Measurements from ENCODE around the gene TAF4. TPM values are rescaled to one million over a fixed set of nuclear protein-coding genes. Genes with fewer than 3 reads are reported as not detected.
A peak's percentile ranks its signal among the peaks of the same experiment; 100 is the strongest.

Gene TAF4
- total RNA-seq, 1 experiment from 2014 or later = 4.9 TPM

DNA sequence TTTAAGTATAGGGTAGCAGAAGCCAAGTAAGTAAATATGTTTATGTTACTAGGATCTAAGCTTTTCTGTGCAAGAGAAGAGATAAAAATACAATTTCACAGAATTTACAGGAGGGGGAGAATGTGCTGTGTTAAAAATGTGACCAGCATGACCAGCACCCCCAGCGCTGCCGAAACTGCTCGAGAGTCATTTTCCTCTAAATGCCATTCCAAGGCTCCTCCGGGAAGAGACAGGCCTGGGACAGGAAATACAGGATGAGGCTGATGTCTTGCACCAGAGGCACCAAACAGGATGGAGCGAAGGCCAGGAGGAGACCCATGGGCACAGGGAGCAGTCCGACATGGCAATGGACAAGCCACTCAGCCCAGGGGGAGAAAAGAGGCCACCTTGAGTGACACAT, 21.1 kb downstream of the TAF4 start:
- DNase-seq (ENCODE audit: low spot score) = no peak

DNA sequence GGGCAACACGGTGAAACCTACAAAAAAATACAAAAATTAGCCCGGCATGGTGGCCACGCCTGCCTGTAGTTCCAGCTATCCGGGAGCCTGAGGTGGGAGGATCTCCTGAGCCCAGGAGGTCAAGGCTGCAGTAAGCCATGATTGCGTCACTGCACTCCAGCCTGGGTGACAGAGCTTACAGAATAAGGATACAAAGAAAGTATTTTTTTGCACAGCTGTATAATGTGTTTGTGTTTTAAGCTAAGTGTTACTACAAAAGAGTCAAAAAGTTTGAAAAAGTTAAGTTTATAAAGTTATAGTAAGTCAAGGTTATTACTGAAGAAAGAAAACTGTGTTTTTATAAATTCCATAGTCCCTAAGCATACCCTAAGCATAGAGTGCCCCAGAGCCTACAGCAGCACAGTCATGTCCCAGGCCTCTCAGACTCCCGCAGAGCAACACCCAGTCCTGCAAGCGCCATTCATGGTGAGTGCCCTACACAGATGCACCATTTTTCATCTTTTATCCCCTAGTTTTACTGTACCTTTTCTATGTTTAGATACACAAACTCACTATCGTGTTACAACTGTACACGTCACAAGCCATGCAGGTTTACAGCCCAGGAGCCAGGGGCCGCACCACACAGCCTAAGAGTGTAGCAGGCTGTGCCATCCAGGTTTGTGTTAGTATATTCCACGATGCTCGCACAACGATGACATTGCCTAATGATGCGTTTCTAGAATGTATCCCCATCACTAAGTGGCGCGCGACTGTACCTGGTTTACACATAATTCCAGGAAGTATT, 22.4 kb downstream of the TAF4 start:
- peak; percentile 23 for DNase-seq (ENCODE audit: low spot score)

DNA sequence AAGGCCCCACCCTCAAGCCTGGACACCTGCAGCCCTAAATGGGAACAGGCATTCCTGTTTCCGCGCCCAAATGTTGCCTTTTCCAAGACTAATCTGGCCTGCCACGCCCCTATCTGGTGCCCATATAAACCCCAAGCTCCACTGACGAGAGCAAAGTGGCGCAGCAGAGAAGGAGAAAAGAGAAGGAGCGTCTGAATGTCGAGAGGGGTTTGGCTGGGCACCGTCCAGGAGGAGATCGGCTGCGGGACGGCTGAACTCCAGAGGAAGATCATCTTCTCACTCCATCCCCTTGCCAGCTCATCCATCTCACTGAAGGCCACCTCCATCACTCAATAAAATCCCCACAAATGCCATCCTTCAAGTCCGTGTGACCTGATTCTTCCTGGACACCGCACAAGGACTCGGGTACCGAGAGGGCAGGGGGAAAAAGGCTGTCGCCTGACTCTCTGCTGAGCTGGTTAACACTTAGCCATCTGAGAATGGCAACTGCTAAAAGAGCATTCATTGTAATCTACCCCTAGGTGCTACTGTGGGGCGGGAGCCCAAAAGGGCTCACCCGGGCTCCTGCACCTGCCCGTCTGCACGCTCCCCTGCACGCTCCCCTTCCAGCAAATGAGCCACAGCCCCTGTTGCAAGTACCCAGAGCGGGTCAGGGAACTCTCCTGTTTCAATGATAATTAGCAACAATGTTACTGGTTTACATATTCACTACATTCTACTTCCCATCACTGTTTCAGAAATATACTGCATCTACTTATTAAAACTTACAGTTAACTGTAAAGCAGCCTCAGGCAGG, 23.5 kb downstream of the TAF4 start:
- DNase-seq (ENCODE audit: low spot score) = no peak

DNA sequence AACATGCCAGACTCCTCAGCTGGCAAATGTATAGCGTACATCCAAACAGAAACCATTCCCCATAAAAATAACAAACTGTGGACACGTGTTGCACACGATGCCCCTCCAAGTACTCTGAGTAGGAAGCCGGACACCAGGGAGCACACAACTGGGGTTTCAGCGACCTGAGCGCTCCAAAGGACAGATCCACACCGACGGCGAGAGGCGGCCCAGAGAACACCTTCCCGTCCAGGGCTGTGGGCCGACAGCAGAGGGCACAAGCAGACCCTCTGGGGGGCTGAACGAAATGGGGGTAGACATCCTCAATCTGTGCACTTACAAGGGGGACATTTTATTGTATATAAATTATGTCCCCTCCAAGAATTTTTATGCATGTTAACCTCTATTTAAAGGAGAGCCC, 24.7 kb downstream of the TAF4 start:
- no peak for DNase-seq (ENCODE audit: low spot score)

DNA sequence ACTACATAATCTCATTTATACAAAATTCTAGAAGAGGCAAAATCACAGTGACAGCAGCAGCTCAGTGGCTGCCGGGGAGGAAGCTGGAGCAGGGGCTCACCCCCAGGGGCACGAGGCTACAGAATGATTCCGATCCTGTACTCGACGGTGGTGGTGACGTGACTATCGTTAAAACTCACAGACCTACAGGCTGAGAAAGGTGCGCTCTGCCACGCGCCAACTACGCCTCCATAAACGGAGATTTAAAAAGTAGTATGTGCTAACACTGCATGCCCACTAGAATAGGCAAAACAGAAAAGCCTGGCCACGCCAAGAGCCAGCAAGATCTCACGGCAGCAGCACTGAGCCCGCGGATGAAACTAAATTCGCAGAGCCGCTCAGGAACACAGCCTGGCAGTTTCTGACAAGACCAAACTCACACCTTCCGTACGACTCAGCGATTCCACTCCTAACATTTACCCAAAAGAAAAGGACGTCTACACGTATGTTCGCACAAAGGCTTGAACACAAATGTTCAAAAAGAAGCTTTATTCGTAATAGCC, 25.2 kb downstream of the TAF4 start:
- no peak for DNase-seq (ENCODE audit: low spot score)

DNA sequence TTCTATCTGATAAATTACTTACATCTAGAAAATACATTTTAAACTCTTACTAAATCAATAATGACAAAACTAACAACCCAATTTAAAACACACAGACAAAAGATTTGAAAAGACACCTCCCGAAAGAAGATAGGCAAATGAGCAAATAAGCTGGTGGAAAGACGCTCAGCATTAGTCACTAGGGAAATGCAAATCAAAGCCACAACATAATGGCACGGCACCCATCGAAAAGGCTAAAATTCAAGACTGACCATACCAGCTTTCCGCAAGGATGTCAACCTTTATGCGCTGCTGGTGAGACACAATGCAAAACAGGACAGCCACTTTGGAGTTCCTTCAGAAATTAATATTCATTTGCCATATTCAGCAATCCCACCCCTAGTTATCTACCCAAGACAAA, 25.9 kb downstream of the TAF4 start:
- no peak for DNase-seq (ENCODE audit: low spot score)

DNA sequence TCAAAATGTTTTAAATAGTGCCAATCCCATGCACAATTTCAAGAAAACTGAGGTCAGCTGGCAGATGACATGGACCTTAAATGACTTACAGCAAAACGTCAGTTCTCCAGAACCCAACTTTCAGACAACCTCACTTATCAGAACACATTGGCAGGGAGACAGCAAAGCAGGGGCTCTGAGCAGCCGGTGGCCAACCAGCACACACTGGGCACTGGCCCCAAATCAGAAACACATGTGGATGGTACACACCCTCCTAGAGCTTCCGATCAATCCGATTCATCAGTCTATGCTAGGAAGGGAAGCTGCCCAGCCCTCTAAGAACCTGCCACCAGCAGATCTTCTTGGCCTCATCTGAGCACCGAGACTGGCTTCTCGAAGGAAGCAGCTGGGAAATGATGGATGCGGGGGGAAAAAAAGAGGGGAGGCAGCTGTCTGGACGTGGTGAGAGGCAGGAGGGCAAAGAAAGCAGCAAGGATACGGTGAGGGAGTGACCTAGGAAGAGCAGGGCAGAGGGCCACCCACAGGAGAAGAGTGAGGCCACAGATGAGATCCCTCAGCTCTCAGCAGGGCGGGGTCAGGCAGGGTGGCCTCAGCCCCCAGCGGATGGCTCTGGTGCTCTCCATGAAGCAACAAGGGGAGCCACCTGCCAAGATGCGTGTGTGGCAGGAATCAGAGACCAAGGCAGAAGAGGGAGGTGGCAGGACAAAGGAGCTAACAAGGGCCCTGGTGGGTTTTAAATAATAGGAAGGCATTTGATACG, 32.9 kb downstream of the TAF4 start:
- DNase-seq (ENCODE audit: low spot score) = no peak

DNA sequence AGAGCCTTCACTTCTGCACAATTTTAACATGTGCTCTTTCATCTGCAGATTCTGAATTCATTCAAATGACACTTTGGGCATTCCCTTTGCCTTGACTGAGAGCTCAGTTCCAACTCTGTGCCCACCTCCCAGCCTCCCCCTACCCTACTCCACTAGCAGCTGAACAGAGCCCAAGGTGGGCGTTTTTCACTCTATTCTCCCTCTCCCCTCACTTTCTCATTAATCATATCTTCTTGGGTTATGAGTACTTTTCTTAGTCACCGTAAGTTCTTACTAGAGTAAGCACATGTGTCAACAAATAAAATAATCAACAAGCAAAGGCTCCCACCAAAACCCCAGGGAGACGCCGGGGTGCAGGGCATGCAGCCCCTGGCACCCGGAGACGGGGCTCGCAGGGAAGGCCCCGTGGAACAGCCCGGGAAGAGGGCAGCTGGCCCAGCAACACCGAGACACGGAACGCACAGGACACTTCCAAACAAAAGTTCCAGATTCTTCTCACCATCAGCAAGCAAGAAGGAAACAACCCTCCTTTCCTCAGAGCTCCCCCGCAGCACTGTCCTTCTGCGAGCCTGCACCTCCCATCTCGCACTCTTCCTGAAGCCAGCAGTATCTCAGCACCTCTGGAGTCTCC, 34.1 kb downstream of the TAF4 start:
- no peak for DNase-seq (ENCODE audit: low spot score)

DNA sequence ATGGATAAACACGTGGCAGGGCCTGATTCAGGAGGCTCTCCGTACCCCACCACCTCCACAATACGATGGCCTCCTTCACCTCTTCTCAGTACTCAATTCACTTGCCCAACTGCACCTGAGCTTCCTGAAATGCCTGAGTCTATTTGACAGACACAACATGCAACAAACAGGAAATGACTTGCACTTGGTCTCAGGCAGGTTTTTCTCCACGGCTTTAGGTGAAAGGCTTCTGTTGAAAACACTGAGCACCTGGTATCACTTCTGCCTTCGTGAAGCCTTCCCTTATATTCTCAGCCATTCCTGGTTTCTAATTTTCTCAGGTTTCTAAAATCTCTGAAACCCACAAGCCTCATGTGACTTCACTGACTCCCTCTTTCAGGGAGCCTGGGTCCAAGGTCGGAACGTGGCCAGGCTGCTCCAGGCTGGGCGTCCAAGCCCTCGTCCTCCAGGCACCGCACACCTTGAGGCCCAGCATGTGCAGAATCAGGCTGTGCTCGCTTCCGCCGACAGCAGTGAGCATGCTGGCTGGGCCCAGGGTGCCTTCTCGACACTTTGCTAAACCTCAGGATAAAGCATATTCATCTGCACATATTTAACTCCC, 34.7 kb downstream of the TAF4 start:
- no peak for DNase-seq (ENCODE audit: low spot score)

DNA sequence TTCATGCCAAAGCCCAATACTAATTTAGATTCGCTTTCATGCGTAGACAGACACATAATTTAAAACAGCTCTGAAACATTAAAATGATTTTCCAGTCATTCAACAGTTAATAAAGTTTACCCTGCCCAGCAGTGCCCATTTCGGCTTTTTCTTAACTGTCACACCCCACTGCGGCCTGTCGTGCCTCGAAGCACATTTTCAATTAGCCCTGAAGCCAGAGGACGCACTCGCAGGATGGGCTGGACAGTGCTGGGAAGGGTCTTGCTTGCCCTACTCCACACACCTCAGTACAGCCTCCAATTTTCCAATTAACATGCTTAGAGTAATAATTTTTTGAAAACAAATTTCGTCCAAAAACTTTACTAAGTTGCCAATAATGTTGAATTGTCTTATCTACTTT, 35.3 kb downstream of the TAF4 start:
- no peak for DNase-seq (ENCODE audit: low spot score)

DNA sequence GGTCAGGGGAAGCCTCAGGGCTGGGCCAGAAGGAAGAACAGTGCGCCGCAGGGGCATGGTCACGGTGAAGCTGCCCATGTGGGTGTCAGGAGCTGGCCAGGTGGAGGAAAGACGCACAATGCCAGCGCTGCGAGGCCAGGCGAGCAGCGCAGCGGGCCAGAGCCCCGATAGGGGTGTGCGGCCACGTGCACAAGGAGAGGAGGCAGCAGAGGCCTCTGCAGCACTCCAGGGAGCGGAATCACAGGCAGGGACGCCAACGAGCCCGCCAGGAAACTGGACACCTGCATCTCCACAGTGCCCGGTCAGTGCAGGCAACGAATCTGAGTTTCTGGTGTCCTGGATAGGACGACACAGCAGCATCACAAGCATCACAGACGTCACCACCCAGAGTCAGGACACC, 35.7 kb downstream of the TAF4 start:
- DNase-seq (ENCODE audit: low spot score) = no peak

DNA sequence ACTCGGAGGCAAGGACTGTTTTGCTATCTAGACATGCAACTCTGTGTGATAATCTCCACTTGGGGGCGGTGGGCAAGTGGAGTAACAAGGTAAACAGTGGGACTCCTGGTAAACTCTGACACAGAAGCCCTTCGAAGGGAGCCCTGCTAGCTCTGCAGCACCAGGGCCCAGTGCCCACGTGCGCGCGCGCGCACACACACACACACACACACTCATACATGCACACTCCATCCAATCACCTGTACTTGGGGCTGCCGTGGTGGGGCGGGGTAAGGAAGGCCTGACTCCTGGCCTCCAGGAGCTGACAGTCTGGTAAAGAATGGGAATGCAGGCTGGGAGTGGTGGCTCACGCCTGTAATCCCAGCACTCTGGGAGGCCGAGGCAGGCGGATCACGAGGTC, 36.4 kb downstream of the TAF4 start:
- no peak for DNase-seq (ENCODE audit: low spot score)

DNA sequence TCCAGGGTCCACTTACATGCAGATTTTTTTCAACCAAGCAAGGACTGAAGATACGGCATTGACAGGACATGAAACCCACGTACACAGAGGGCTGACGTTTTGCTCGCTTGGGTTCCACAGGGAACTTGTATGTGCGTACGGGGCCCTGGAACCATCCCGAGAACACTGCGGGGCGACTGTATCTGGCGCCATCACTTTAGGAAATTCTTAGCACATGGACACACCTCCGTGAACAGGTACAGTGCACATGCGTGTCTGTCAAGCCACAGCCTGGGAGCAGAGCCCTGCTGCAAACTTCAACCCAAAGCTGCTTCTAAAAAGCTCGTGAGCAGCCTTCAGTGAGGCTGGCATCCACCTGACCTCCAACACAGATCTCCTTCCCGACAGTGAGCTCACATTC, 37.3 kb downstream of the TAF4 start:
- no peak for DNase-seq (ENCODE audit: low spot score)

DNA sequence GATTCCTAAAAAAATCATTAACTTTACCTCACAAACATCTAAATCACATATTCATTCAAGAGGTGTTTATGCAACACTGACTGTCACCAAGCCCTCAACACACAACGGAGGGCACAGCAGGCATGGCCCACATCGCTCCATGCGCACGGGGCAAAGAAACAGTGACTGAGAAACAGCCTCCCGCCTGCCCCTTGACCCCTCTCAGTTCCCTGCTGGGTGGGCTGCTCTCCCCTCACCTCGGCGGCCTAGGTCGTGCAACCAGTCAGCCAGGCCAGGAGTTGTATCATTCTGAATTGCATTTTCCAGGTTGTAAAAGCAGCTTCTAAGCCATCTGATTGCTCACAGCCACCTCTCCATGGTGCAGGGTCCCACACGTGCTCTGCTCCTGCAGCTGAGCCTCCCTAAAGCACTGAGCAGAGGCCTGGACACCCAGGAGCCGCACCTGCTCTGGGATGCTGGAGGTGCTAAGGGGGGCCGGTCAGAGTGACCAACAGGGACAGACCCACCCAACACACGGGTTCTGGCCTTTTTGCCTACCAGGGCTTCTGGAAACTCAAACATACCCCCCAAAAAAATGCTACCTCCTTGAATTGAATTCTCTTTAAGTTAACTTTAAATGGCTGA, 37.9 kb downstream of the TAF4 start:
- no peak for DNase-seq (ENCODE audit: low spot score)

DNA sequence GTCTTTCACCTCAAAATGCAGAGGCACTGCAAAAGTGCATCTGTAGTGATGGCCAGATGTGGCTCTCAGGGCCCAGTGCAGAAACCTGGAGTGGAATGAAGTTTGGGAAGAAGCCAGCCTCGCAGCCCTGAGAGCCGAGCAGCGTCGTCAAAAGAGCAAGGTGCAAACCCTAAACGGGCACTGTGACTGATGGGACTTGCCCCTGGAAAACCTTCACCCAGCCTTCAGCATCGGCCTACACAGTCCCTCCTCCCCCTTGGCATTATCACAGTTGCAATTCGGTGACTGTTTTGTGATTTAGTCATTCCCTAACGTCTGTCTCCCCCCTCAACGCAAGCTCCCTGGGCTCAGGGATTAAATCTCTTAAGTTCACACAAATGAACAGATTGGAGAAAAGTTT, 38.6 kb downstream of the TAF4 start:
- no peak for DNase-seq (ENCODE audit: low spot score)

DNA sequence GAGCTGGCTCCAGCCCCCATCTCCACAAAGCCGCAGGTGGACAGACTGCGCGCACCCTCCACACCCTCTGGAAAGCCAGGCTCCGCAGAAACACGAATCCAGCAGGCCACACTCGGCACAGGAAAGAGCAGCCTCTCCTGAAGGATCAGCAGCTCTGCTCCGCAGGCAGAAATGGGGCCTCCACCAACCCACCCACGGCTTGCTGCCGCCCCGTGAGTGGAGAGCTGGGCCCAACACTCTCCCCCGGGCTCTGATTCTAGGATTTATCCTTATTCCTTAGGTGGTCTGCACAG, 39.2 kb downstream of the TAF4 start:
- DNase-seq (ENCODE audit: low spot score) = no peak

DNA sequence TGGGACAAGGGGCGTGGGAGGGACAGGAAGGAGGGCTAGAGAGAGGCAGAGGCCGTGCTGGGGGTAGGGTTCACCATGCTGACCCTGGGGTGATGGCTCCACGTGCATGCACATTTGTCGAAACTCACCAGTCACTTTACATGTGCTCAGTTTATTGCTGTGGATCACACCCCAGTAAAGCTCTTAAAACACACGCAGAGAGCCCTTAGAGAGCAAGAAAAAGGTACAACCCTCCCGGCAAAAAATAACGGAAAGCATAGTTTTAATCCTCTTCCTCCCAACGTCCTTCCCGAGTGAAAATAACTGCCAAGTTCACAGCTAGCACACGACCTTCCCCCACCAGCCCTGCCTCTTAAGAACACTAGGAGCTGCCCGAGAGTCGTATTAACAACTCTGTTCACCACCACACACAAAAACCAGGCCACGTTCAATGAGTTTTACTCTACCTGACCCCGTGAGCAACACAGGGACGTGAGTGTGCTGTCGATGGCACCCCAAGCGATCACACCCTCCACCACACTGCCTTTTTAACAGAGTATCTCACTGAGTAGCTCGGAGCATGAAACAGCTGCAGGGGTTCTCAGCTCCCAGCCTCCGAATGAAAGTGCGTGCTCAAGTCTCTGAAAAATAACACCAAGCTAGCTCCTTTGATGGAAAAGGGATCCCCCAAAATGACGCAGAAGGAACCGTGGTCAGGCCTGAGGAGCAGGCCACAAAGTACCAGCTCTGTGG, 39.7 kb downstream of the TAF4 start:
- no peak for DNase-seq (ENCODE audit: low spot score)

DNA sequence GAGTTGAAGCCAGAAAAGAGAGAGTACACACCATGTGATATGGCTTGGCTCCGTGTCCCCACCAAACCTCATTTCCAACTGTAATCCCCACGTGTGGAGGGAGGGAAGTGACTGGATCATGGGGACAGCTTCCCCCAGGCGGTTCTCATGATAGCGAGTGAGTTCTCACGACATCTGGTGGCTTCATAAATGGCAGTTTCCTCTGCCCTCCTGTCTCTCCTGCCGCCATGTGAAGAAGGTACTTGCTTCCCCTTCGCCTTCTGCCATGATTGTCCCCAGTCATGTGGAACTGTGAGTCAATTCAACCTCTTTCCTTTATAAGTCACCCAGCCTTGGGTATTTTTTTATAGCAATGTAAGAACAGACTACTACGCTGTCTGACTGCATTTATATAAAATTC, 40.3 kb downstream of the TAF4 start:
- DNase-seq (ENCODE audit: low spot score) = no peak

DNA sequence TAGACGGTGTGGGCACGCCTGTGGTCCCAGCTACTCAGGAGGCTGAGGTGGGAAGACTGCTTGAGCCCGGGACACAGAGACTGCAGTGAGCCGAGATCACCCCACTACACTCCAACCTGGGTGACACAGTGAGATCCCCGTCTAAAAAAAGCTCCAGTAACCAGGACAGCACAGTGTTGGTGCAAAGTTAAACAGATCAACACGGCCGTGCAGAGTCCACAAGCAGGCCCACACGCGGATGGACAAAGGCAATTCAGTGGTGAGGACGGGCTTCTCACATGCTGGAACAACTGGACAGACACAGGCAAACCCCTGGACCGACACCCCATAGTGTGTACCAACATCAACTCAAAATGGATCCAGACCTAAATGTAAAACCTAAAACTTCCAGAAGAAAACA, 41.7 kb downstream of the TAF4 start:
- no peak for DNase-seq (ENCODE audit: low spot score)

DNA sequence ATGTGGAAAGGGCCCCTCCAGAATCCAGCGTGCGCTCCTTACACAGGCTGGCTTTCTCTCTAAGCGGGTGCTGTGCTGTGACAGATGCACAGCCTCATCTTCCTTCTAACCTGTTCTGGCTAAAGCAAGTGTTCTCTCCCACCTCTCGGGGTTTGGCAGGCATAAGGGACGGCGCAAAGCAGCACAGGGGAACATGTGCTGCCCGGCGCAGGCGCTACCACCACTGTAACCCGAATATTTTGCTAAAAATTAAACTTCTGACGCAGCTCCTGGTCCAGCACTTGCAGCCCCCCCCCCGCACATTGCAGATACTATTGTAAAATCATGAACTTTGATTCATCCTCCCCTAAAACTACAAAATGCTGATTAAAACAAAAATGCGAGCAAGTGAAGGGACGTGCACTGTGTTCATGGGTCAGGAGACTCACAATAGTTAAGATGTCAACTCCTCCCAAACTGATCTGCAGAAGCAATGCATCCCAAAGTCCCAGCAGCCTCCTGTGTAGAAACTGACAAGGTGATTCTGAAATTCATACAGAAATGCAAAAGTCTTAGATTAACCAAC, 43.0 kb downstream of the TAF4 start:
- DNase-seq (ENCODE audit: low spot score) = no peak
